ENCODE data around the gene ENO3.

Gene ENO3

GRCh38 chr17:4935650-4936049 lies 15.3 kb upstream of the ENO3 start:
- FAIRE-seq: no peak
- no peak for TF ChIP-seq POU2F2 (IDR thresholded peaks at IDR 0.05; ENCODE audit: low read depth, low read length)
- no peak for TF ChIP-seq TAF1 (IDR thresholded peaks at IDR 0.05; ENCODE audit: low read depth, low read length)
- TF ChIP-seq SPI1 (IDR thresholded peaks at IDR 0.05; ENCODE audit: low read depth, low read length): no peak
- no peak for TF ChIP-seq PAX5 (IDR thresholded peaks at IDR 0.05; ENCODE audit: insufficient read depth, low read length, severe bottlenecking)
- TF ChIP-seq POLR2A (IDR thresholded peaks at IDR 0.05; ENCODE audit: low read depth, low read length): no peak
- no peak for TF ChIP-seq POLR2AphosphoS5 (IDR thresholded peaks at IDR 0.05; ENCODE audit: low read depth, low read length)
- DNase-seq (ENCODE audit: insufficient read length, low spot score): no peak

GRCh38 chr17:4936436-4936835 lies 14.5 kb upstream of the ENO3 start:
- TF ChIP-seq POLR2A (IDR thresholded peaks at IDR 0.05; ENCODE audit: low read depth, low read length) (no peak), PAX5 (IDR thresholded peaks at IDR 0.05; ENCODE audit: insufficient read depth, low read length, severe bottlenecking) (no peak), SPI1 (IDR thresholded peaks at IDR 0.05; ENCODE audit: low read depth, low read length) (no peak), POU2F2 (IDR thresholded peaks at IDR 0.05; ENCODE audit: low read depth, low read length) (no peak), POLR2AphosphoS5 (IDR thresholded peaks at IDR 0.05; ENCODE audit: low read depth, low read length) (no peak), TAF1 (IDR thresholded peaks at IDR 0.05; ENCODE audit: low read depth, low read length) (no peak)
- FAIRE-seq (no peak), DNase-seq (ENCODE audit: insufficient read length, low spot score) (no peak)

- no peak for DNase-seq (ENCODE audit: insufficient read length, low spot score)
Measured at GRCh38 chr17:4937553-4937952, 13.4 kb upstream of the ENO3 start.

GRCh38 chr17:4938069-4938491 lies 12.8 kb upstream of the ENO3 start:
- FAIRE-seq (no peak), DNase-seq (ENCODE audit: insufficient read length, low spot score) (no peak)
- TF ChIP-seq PAX5 (IDR thresholded peaks at IDR 0.05; ENCODE audit: insufficient read depth, low read length, severe bottlenecking) (no peak), TAF1 (IDR thresholded peaks at IDR 0.05; ENCODE audit: low read depth, low read length) (no peak), POLR2AphosphoS5 (IDR thresholded peaks at IDR 0.05; ENCODE audit: low read depth, low read length) (no peak), POLR2A (IDR thresholded peaks at IDR 0.05; ENCODE audit: low read depth, low read length) (no peak), POU2F2 (IDR thresholded peaks at IDR 0.05; ENCODE audit: low read depth, low read length) (no peak), SPI1 (IDR thresholded peaks at IDR 0.05; ENCODE audit: low read depth, low read length) (no peak)

More at GRCh38 chr17:4937553-4937952, 13.4 kb upstream of the ENO3 start:
- FAIRE-seq: no peak
- TF ChIP-seq TAF1 (IDR thresholded peaks at IDR 0.05; ENCODE audit: low read depth, low read length) (no peak), POU2F2 (IDR thresholded peaks at IDR 0.05; ENCODE audit: low read depth, low read length) (no peak), POLR2AphosphoS5 (IDR thresholded peaks at IDR 0.05; ENCODE audit: low read depth, low read length) (no peak)

DNA sequence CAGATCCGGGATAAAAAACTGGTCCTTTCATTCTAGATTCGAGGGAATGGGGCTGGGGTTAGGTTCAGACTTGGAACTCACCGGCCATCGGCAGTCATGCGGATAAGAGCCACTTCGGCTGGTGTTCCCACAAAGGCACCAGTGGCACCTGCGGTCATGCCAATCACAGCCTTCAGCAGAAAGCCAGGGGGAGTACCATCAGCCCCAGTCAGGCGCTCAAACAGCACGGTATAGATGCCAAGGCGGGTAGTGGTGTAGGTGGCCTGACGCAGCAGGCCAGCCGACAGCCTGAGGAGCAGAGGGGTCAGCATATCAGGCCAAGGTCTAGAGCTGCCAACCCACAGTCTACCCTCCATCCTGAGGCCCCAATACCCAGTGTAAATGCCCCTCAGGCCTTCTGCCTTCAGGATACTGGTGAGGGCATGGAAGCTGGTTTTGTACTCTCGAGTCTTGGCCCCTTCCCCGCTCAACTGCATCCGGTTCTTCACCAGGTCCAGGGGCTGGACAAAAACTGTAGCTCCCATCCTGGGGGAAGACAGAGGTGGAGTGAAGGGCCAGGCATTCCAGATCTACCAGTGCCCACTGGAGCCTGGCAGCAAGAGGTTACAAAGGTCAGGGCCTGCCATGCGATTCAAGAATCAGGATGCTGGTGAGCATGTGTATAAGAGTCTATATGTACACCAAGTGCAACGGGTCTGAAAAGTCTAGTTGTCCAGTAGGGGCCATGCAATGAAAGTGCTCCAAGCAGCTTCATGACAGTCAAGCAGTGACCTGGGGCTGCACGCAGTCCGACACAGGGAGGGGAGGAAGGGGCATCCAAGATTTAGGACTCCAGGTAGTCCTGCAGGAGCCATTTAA lies 12.0 kb upstream of the ENO3 start:
- TF ChIP-seq POU2F2 (IDR thresholded peaks at IDR 0.05; ENCODE audit: low read depth, low read length) (no peak), PAX5 (IDR thresholded peaks at IDR 0.05; ENCODE audit: insufficient read depth, low read length, severe bottlenecking) (no peak), POLR2A (IDR thresholded peaks at IDR 0.05; ENCODE audit: low read depth, low read length) (no peak), SPI1 (IDR thresholded peaks at IDR 0.05; ENCODE audit: low read depth, low read length) (no peak), TAF1 (IDR thresholded peaks at IDR 0.05; ENCODE audit: low read depth, low read length) (no peak), POLR2AphosphoS5 (IDR thresholded peaks at IDR 0.05; ENCODE audit: low read depth, low read length) (no peak)
- FAIRE-seq: peak; percentile 75
- DNase-seq (ENCODE audit: insufficient read length, low spot score): no peak

DNA sequence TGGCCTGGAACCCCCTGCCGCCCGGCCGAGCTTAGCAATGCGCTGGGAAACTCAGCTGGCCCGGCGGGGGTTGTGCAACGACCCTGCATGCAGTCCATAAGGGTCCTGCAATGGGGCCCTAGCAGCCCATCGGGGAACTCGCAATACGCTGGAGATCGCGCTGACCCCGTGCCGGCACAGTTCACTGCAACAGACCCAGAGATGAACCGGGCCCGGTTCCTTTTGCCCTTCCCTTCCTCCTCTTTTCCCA lies 11.4 kb upstream of the ENO3 start:
- FAIRE-seq: no peak
- DNase-seq (ENCODE audit: insufficient read length, low spot score): no peak
- TF ChIP-seq SPI1 (IDR thresholded peaks at IDR 0.05; ENCODE audit: low read depth, low read length) (no peak), POU2F2 (IDR thresholded peaks at IDR 0.05; ENCODE audit: low read depth, low read length) (no peak), PAX5 (IDR thresholded peaks at IDR 0.05; ENCODE audit: insufficient read depth, low read length, severe bottlenecking) (no peak), POLR2A (IDR thresholded peaks at IDR 0.05; ENCODE audit: low read depth, low read length) (no peak)

DNA sequence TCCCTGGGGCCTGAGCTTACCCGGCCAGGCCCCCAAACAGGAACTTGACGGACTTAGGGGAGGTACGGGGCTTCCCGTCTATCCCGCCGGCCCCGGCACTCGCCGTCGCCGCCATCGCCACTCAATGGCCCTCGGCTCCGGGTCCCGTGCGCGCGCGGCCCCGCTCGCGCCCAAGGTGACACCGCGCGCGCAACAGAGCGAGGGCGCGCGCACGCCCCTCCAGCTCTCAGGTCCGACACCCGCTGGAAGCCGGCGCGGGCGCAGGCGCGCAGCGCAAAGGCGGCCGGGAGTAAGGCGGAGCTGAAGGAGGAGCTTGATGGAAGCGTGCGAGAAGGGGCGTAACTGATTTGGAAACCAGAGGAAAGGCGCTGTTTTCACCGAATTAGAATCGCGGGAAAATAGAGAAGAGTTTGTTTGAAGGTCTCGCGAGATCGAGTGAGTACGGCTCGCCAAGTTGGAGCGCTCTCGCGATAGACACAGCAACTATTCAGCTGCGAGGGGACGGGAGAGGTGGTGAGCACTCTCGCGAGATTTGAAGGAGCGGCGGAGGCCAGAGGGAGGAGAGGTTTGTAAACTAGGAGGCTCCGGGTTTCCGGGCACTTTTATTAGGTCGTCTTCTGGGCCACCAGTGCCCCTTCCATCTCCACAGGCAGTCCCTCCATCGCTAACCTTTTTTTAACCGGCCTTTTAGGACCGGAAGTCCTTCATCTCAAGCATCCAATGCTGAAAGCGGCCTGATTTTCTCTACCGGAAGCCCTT lies 10.9 kb upstream of the ENO3 start, which contains the start of the genes RNF167 and SLC25A11:
RNF167 (plus strand) TSS at position 473 of the 759 bp plus-strand sequence. CDS start 642 bp downstream, outside the sequence.
SLC25A11 (minus strand) TSS at position 251 of the 759 bp plus-strand sequence; CDS start at position 115, 136 bp downstream.
- TF ChIP-seq POLR2AphosphoS5 (IDR thresholded peaks at IDR 0.05; ENCODE audit: low read depth, low read length) (peak; percentile 64; the same call in 1 of the 2 replicates), SPI1 (IDR thresholded peaks at IDR 0.05; ENCODE audit: low read depth, low read length) (no peak), POLR2A (IDR thresholded peaks at IDR 0.05; ENCODE audit: low read depth, low read length) (peak; percentile 80), PAX5 (IDR thresholded peaks at IDR 0.05; ENCODE audit: insufficient read depth, low read length, severe bottlenecking) (no peak), TAF1 (IDR thresholded peaks at IDR 0.05; ENCODE audit: low read depth, low read length) (peak; percentile 87), POU2F2 (IDR thresholded peaks at IDR 0.05; ENCODE audit: low read depth, low read length) (no peak)
- FAIRE-seq (peak; percentile 100), DNase-seq (ENCODE audit: insufficient read length, low spot score) (peak; percentile 92)

- TF ChIP-seq TAF1 (IDR thresholded peaks at IDR 0.05; ENCODE audit: low read depth, low read length): no peak
- no peak; the same call in 1 of the 2 replicates for TF ChIP-seq POU2F2 (IDR thresholded peaks at IDR 0.05; ENCODE audit: low read depth, low read length)
- no peak for TF ChIP-seq SPI1 (IDR thresholded peaks at IDR 0.05; ENCODE audit: low read depth, low read length)
- no peak for TF ChIP-seq PAX5 (IDR thresholded peaks at IDR 0.05; ENCODE audit: insufficient read depth, low read length, severe bottlenecking)
- no peak for TF ChIP-seq POLR2A (IDR thresholded peaks at IDR 0.05; ENCODE audit: low read depth, low read length)
- no peak; the same call in 1 of the 2 replicates for TF ChIP-seq POLR2AphosphoS5 (IDR thresholded peaks at IDR 0.05; ENCODE audit: low read depth, low read length)
- FAIRE-seq (peak; percentile 76), DNase-seq (ENCODE audit: insufficient read length, low spot score) (no peak)
Measured at GRCh38 chr17:4940555-4941318, 10.2 kb upstream of the ENO3 start.

DNA sequence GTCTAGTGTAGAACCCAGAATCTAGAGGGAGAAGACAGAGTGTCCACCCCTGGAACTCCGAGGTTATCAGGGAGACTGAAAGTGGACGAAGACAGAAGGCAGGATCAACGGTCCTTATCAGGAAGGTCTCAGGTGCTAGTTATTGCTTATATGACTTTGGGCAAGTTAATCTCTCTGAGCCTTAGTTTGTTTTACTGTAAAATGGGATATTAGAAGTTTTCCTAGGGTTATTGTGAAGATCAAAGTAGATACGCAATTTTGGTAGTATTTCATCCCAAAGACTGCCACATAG lies 9.7 kb upstream of the ENO3 start:
- peak; percentile 16 for FAIRE-seq
- TF ChIP-seq TAF1 (IDR thresholded peaks at IDR 0.05; ENCODE audit: low read depth, low read length) (no peak), POU2F2 (IDR thresholded peaks at IDR 0.05; ENCODE audit: low read depth, low read length) (no peak), SPI1 (IDR thresholded peaks at IDR 0.05; ENCODE audit: low read depth, low read length) (no peak), PAX5 (IDR thresholded peaks at IDR 0.05; ENCODE audit: insufficient read depth, low read length, severe bottlenecking) (no peak), POLR2AphosphoS5 (IDR thresholded peaks at IDR 0.05; ENCODE audit: low read depth, low read length) (no peak), POLR2A (IDR thresholded peaks at IDR 0.05; ENCODE audit: low read depth, low read length) (no peak)

More for the DNA sequence above, 9.7 kb upstream of the ENO3 start:
- DNase-seq (ENCODE audit: insufficient read length, low spot score): no peak
